ENCODE results near the gene PRKG2.
"Not testable (repeated sequence)": the region's sequence is repeated elsewhere in the genome, so short reads cannot be mapped to it uniquely, and the experiment has no call there.

The PRKG2 gene

GRCh38 chr4:81214881-81215868, at the start of gene PRKG2:
Gene PRKG2, minus strand, starts transcription at chr4:81215222. Its CDS starts 10,175 bp downstream, at chr4:81205047.
- DNase-seq, result peak; percentile 31

GRCh38 chr4:81260443-81261101, 45.5 kb upstream of the PRKG2 start:
- no peak for DNase-seq

- no peak for DNase-seq
These were observed 44.0 kb upstream of the PRKG2 start for GRCh38 chr4:81258841-81259550.

- no peak for DNase-seq
These were observed 42.8 kb upstream of the PRKG2 start for GRCh38 chr4:81257816-81258215.

GRCh38 chr4:81257021-81257420, 42.0 kb upstream of the PRKG2 start:
- no peak for DNase-seq

GRCh38 chr4:81256059-81256970, 41.3 kb upstream of the PRKG2 start:
- no peak for DNase-seq

GRCh38 chr4:81255524-81255923, 40.5 kb upstream of the PRKG2 start:
- DNase-seq, result no peak

GRCh38 chr4:81250430-81250829, 35.4 kb upstream of the PRKG2 start:
- no peak for DNase-seq

GRCh38 chr4:81245218-81246009, 30.4 kb upstream of the PRKG2 start:
- DNase-seq, result no peak

- DNase-seq, result no peak
These were observed 22.8 kb upstream of the PRKG2 start for GRCh38 chr4:81237791-81238190.

- DNase-seq, result no peak
These were observed 21.1 kb upstream of the PRKG2 start for GRCh38 chr4:81235982-81236749.

GRCh38 chr4:81227968-81228367, 12.9 kb upstream of the PRKG2 start:
- no peak for DNase-seq

- no peak for DNase-seq
These were observed 12.1 kb upstream of the PRKG2 start for GRCh38 chr4:81227138-81227537.

- no peak for DNase-seq
These were observed 10.2 kb upstream of the PRKG2 start for GRCh38 chr4:81225252-81225651.

GRCh38 chr4:81222082-81222472, 7.1 kb upstream of the PRKG2 start:
- DNase-seq, result not testable (repeated sequence)

- no peak for DNase-seq
These were observed 6.5 kb upstream of the PRKG2 start for GRCh38 chr4:81221303-81222081.

- no peak for DNase-seq
These were observed 5.2 kb upstream of the PRKG2 start for GRCh38 chr4:81220271-81220670.

- no peak for DNase-seq
These were observed 3.2 kb upstream of the PRKG2 start for GRCh38 chr4:81218206-81218605.

- DNase-seq, result no peak
These were observed 2.8 kb upstream of the PRKG2 start for GRCh38 chr4:81217779-81218178.

- no peak for DNase-seq
These were observed 909 bp upstream of the PRKG2 start for GRCh38 chr4:81215931-81216330.

All from femur (tissue), 1 donor.